SK-N-SH (cell line): ENCODE measurements around the gene CRTC1.

Experiments used
- POLR2AphosphoS5 ChIP-seq: IDR thresholded peaks from 2 replicates; pipeline ENCODE4 v1.6.1; 2012; ENCODE audit warnings: low read depth, low read length
- TEAD4 ChIP-seq: IDR thresholded peaks from 2 replicates; pipeline ENCODE4 v1.4.0; 2012; ENCODE audit warnings: mild to moderate bottlenecking, borderline replicate concordance; ENCODE audit not compliant: insufficient read depth
- TF ChIP-seq, protein P1 (sequence below): fragments of 200-600 bp; sonication (generic); IDR thresholded peaks from 2 replicates; pipeline ENCODE4 v1.6.1; 2017; ENCODE audit warnings: antibody characterized with exemption, mild to moderate bottlenecking, moderate library complexity

DNA sequence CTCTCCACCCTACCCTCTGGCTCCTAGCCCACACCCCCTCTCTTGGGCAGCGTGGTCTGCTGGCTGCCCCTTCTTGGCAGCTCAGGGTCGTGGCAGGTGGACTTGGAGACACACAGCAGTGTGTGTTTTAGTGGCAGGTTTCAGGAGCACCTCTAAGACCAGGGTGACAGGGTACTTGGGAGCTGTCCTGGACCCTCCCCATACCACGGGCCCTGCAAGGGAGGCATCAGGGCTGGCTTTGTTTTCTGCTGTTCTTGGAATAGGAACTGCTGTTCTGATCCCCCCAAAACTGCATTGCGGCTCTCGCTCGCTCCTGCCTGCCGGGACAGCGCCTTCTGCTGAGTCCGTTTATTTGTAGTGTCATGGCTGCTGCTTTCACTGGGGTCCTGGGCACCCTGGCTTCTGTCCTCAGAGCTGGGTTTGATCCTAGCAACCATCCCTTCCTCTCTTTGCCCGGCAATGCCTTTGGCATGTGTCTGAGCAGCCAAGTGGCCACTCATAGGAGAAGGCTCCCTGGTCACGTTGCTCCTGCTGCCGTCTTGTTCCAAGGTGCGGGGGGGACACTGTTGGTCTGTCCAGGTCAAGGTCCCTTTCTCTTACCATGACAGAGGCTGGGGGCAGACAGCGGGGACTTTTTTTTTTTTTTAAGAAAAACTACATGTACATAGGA is 95.5 kb downstream of the CRTC1 start:
- no peak for TF ChIP-seq TEAD4
- TF ChIP-seq POLR2AphosphoS5, result no peak
- TF ChIP-seq, protein P1, sequence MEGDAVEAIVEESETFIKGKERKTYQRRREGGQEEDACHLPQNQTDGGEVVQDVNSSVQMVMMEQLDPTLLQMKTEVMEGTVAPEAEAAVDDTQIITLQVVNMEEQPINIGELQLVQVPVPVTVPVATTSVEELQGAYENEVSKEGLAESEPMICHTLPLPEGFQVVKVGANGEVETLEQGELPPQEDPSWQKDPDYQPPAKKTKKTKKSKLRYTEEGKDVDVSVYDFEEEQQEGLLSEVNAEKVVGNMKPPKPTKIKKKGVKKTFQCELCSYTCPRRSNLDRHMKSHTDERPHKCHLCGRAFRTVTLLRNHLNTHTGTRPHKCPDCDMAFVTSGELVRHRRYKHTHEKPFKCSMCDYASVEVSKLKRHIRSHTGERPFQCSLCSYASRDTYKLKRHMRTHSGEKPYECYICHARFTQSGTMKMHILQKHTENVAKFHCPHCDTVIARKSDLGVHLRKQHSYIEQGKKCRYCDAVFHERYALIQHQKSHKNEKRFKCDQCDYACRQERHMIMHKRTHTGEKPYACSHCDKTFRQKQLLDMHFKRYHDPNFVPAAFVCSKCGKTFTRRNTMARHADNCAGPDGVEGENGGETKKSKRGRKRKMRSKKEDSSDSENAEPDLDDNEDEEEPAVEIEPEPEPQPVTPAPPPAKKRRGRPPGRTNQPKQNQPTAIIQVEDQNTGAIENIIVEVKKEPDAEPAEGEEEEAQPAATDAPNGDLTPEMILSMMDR, result no peak
